DMS114 treated with DMSO at 0.1 percent for 48 hours (cell line): ENCODE measurements around the gene OR2J3.
A peak's percentile ranks its signal among the peaks of the same experiment; 100 is the strongest.
"Not testable (repeated sequence)": the region's sequence is repeated elsewhere in the genome, so short reads cannot be mapped to it uniquely, and the experiment has no call there.

ENCODE experiments used
- DNase-seq: peaks from one replicate; lab custom pipeline; 2025; ENCODE audit not compliant: unreplicated experiment; lab: John Stamatoyannopoulos, UW

OR2J3 gene

GRCh38 chr6:29107758-29108157 is at the start of gene OR2J3:
OR2J3 (plus strand) TSS chr6:29108058; CDS start chr6:29111891, 3,833 bp downstream.
- DNase-seq = no peak

DNA sequence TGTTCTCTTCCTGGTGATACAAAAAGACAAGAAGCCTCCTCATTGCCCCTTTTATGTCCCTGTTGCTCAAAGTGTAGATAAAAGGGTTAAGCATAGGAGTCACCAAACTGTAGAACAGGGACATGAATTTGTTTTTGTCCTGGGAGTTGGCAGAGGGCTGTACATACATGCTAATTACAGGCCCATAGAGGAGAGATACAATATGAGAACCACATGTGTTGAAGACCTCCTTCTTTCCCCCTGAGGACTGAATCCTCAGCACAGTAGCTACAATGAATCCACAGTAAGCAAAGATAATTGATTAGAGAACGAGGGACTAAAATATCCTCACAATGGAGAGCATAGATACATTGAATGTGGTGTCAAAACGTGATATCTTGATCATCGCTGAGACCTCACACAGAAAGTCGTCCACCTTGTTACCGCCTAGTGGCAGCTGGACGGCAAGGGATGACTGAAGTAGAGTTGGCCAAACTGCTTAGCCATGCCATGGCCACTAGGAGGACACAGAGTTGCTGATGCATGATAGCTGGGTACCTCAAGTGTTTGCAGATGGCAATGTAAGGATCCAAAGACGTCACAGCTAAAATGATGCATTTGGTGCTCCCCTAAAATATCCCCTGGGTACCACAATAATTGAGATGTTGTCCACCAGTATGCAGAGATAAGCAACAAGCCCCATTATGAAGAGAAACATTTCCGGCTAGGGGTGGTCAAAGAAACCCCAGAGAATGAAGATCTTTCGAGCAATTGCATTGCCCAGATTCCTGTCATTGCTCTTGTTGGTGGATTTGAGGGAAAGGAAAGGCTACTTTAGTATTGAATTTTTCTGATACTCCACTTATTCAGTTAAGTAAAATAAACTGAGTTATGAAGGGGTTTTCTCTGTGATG is 35.8 kb upstream of the OR2J3 start:
- DNase-seq = peak; percentile 6

DNA sequence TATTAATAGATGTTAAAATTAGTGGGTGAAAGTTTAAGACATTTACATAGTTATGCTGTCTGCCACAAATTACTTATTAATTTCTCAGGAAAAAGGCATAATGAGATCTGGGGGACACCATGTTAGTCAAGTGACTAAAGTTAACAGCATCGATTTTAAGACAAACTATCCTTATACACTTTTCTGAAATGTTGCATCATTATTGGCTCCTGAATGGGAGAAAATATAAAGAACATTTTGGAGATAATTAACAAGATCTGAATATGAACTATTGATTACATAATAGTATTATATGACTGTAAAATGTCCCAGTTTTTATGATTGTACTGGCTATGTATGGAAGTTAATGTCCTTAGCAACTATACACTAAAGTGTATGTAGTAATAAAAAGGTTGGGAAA is 28.7 kb upstream of the OR2J3 start:
- DNase-seq = no peak

DNA sequence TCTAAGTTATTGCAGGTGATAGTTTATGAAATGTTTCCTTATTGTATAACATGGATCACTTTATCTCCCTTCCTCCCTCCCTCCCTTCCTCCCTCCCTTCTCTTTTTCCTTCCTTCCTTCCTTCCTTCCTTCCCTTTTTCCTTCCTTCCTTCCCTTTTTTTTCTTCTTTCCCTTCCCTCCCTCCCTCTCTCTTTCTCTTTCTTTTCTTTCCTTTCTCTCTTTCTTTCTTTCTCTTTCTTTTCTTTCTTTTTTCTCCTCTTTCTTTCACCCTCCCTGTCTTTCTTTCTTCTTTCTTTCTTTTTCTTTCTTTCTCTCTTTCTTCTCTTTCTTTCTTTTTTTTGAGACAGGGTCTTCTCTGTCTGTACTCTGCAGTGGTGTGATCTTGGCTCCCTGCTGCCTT is 26.5 kb upstream of the OR2J3 start:
- no peak for DNase-seq

DNA sequence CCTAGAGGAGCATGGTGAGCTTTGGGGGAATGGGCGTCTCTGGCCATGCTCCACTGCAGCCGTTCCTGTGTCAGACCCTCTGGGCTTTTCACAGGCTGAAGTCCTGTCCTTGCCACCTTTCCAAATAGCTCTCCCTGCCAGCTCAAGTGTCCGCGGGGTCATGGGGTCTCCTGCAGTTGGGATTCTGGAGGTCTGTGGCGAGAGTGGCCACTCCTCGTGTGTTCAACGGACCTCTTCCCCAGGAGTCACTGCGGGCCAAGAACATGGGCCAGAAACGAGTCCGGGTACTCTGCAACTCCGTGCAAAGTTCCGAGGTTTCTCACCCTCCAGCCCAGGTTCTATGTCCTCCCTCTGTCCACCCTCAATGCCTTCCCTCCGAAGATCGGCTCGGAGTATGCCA is 25.4 kb upstream of the OR2J3 start:
- no peak for DNase-seq

DNA sequence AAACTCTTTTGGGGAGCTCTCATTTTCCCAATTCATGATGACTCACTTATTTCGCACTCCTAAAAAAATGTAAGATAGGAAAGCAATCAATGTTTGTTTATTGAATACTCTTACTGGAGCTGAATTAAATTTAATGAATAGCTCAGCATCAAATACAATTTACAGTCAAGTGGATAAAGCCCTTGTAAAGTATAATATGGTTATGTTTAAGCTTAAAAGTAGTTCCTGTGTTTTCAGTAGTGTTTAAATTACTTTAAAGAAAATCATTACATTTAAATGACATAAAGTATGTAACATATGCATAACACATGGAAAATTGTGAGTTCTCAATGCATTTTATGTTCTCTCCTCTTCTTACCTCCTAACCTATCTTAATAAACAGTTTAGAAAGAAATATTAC is 20.6 kb upstream of the OR2J3 start, which contains the start of gene OR2B3:
Gene OR2B3, minus strand, starts transcription at position 101 of the 400 bp plus-strand sequence. Its CDS starts 65 bp downstream, at position 36.
- DNase-seq = no peak

DNA sequence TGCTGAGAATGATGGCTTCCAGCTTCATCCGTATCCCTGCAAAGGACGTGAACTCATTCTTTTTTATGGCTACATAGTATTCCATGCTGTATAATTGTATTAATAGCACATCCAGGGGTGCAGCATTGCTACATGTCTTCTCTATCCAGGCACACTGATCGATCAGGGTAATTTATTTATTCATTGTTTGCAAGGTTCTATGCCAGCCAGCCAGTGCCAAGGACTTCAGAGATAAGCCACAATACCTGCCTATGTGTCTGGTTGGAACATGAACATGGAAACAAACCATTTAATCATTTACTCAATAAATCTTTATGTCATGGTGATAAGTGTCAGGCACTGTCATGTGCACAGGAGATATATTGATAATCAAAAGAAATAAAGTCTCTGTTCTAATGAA is 14.9 kb upstream of the OR2J3 start:
- DNase-seq = no peak

- DNase-seq = no peak
These were observed 10.1 kb upstream of the OR2J3 start for GRCh38 chr6:29097803-29098202.

- no peak for DNase-seq
These were observed 8.7 kb upstream of the OR2J3 start, which contains the start of gene OR2J1 for GRCh38 chr6:29099190-29099589. OR2J1 (plus strand) TSS chr6:29099490; CDS start chr6:29100943, 1,453 bp downstream.

DNA sequence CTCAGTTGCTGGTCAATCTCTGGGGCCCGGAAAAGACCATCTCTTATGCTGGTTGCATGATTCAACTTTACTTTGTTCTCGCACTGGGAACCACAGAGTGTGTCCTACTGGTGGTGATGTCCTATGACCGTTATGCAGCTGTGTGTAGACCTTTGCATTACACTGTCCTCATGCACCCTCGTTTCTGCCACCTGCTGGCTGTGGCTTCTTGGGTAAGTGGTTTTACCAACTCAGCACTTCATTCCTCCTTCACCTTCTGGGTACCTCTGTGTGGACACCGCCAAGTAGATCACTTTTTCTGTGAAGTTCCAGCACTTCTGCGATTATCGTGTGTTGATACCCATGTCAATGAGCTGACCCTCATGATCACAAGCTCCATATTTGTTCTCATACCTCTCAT is 4.3 kb downstream of the OR2J3 start:
- no peak for DNase-seq

GRCh38 chr6:29114964-29115363 is 7.1 kb downstream of the OR2J3 start:
- DNase-seq = not testable (repeated sequence)

DNA sequence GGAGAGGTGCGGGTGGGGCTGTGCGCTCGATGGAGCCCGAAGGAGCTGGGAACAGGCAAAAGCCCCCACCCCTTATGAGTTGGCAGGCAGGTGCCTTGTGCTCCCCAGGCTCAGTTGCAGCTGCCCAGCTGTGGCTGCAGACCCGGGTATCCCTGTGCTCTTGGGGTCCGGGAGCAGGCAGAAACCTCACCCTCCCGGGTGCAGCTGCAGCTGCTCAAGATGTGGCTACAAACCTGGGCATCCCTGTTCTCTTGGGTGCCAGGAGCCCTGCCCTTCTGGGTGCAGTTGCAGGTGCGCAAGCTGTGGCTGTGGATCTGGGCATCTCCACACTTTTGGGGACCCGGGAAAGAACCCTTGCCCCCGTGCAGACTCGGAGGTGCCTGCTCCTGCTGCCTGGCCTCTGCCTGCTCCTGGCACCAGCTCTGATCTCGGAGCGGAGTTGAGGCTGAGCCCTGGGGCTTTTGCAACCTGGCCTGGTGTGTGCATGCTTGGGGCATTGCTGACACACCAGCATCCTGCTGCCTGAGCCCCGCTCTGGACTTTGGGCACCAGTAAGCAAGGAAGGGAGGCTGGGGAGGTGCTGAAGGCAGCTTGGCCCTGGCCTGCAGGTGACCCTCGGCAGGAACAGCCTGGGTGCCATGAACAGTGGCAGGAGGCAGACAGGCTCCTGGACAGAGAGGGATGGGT is 21.6 kb downstream of the OR2J3 start:
- no peak for DNase-seq

- DNase-seq = no peak
These were observed 22.8 kb downstream of the OR2J3 start for GRCh38 chr6:29130644-29131043.

GRCh38 chr6:29131691-29132090 is 23.8 kb downstream of the OR2J3 start:
- no peak for DNase-seq

DNA sequence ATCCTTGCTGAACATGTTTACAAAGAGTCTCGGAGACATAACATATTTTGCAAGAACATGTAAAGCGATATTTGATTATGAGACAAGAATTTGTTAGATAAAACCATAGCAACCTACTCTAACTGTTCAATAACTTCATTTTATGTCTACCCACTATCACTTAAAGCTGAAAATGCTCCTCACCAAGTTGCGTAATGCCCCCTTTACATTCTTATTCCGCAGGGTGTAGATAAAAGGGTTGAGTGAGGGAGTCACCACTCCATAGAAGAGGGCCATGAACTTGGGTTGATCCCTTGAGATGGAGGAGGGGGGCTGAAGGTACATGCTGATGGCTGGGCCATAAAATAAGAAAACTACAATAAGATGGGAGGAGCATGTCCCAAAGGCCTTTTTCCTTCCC is 29.9 kb downstream of the OR2J3 start:
- no peak for DNase-seq

GRCh38 chr6:29141606-29142005 is 33.7 kb downstream of the OR2J3 start:
- DNase-seq = no peak

DNA sequence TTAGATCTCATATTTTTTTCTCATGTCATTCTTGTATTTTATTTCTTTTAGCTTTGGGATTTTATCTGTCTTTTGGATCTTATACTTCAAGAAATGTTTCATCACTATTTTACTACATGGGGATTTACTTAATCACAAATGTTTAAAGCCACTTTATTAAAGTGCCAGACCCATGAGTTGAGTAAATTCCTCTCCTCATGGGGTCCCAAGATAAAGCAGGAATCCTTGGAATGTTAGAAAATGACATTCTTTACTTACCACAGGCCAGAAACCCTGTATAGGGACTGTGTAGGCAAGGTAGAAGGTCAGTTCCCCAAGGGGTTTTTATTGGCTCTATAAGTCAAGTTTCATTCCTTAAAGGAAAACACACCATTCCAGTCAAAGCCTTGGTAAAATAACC is 34.5 kb downstream of the OR2J3 start:
- DNase-seq = no peak

GRCh38 chr6:29146179-29146578 is 38.3 kb downstream of the OR2J3 start:
- DNase-seq = no peak

DNA sequence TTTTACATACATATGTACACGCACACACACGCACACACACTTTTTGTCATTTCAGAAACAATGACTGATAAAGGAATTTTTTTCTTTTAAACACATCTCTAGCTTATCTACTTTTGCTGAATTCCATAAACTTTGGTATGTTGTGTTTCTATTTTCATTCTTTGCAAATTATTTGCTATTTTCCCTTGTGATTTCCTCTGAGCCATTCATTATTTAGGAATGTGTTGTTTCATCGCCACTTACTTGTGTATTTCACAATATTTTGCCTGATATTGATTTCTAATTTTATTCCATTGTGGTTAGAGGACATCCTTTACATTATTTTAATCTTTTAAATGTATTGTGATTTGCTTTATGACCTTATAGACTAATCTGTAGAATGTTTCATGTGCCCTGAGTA is 39.2 kb downstream of the OR2J3 start:
- no peak for DNase-seq

DNA sequence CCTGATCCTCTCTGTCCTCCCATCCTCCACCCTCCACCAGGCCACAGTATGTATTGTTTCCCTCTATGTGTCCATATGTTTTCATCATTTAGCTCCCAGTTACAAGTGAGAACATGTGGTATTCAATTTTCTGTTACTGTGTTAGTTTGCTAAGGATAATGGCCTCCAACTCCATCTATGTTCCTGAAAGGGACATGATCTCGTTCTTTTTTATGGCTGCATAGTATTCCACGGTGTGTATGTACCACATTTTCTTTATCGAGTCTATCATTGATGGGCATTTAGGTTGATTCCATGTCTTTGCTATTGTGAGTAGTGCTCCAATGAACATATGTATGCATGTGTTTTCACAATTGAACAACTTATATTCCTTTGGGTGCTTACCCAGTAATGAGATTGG is 41.6 kb downstream of the OR2J3 start:
- DNase-seq = not testable (repeated sequence)

DNA sequence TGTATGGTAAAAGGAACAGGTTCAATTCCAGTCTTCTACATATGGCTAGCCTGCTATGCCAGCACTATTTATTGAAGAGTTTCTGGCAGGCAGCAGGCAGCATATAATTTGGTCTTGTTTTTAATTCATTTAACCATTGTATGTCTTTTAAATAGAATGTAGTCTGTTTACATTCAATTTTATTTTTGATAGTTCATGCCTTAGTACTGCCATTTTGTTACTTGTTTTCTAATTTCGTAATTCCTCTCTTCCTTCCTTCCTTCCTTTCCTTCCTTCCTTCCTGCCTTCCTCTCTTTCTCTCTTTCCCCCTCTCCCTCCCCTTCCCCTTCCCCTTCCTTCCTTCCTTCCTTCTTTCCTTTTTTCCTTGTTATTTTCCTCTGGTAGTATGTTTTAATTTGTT is 45.2 kb downstream of the OR2J3 start:
- no peak for DNase-seq

DNA sequence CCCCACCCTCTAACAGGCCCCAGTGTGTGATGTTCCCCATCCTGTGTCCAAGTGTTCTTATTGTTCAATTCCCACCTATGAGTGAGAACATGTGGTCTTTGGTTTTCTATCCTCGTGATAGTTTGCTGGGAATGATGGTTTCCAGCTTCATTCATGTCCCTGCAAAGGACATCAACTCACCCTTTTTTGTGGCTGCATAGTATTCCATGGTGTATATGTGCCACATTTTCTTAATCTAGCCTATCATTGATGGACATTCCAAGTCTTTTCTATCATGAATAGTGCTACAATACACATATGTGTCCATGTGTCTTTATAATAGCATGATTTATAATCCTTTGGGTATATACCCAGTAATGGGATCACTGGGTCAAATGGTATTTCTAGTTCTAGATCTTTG is 47.3 kb downstream of the OR2J3 start:
- not testable (repeated sequence) for DNase-seq
